Activated CD8-positive, alpha-beta memory T cell treated with anti-CD3 and anti-CD28 coated beads, Interleukin-2, amount 50 U/mL, for 48 hours (primary cell): ENCODE data around the gene SERPINB1.
"Not testable (repeated sequence)": the region's sequence is repeated elsewhere in the genome, so short reads cannot be mapped to it uniquely, and the experiment has no call there.

Experiments used
- DNase-seq: peaks from one replicate; pipeline ENCODE4 v3.0.0-alpha.2; 2020

SERPINB1 gene

DNA sequence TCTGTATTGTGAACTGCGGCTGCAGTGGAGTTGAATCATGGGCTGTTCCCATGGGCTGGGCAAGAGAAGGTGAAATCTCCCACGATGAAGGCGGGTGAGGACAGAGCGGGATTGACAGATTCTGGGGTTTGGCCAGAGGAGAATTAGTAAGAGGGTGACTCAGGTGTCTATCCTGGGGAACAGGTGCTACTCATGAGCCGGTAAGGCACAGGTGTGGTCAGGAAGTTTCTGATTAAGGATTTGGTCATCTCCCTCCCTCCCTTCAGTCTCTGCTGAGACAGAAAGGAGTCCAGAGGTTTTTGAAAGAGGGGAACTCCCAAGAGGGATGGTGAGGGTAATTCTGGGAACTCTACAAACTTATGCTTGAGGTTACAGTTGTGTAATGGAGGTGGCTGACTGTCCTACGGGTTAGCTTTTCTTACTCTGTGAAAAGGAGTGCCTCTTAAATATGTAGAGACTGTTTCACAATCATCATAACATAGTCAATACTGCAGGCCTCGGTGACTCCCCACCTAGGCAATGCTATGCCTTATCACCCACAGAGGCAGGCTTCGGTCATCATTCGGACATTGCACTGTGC, 31.5 kb downstream of the SERPINB1 start:
- no peak for DNase-seq

DNA sequence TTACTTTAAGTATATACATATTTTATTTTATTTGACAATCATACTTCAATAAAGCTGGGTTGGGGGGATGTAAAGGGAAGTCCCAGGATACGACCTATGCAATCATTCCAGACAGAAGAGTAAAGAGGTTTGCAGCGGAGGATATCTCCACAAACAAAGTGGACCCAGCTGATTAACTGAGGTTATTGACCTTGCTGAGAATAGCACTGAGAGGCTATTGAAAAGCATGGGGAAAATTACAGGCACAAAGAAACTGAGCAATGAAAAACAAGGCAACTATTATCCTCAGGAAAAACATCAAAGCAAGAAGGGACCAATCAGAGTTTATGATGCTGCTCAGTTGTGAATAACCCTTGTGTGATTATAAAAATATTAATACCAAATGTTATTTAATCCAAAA, 32.6 kb downstream of the SERPINB1 start:
- DNase-seq, result no peak

DNA sequence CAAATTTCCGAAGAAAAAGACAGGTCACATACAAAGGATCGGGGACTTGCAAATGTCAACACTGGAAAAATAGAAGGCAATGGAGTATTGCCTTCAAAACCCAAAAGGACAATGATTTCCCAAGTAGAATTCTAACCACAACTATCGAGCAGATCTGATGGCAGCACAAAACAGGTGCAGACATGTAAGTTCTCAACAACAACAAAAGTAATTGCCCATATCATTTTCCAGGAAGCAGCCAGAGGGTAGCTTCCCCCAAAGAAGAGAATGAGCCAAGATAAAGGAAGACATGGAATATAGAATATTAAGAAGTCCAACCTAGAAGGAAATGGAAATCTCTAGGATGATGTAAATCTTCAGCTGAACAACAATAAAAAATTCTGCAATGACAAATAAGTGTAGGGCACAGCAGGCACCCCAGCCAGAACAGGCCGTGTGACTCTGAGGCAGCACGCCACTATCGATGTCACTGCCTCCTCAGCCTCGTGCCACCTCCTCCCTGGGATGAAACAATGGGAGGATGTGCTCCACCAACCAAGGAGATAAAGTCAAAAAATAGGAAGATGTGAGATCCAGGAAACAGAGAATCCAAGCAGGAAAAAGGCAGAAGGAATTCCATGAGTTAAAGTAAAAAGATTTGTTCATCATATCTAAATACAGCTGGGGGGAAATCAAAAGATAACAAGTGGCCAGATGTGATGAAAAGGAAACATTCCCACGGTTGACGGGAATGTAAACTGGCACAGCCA, 34.1 kb downstream of the SERPINB1 start:
- DNase-seq, result no peak

DNA sequence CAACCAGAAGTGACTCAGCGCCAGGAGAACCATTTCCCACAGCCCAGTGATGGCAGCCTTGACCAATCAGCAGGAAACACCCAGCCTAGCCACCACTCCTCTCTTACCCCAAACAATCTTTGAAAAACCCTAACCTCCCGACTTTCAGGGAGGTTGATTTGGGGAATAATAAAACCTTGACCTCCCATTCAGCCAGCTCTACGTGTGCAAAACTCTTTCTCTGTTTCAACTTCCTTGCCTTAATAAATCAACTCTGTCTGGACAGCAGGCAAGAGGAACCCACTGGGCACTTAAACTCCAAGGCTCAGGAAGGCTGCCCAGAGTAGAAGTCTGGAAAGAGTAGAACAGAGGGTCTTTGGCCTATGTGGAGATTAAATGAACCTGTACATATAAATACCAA, 35.0 kb downstream of the SERPINB1 start:
- DNase-seq, result no peak

DNA sequence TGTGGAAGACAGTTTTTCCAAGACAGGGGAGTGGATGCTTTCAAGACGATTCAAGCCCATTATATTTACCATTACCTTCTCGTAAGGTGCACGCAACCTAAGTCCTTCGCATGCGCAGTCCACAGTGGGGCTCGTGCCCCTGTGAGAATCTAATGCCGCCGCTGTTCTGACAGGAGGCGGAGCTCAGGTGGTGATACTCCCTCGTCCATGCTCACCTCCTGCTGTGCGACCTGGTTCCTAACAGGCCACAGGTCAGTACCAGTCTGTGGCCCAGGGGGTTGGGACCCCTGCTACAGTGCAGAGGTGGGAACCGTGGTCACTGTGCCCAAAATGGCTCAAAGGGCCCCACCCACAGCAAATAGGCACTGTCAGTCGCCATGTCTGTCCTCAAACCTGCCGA, 36.6 kb downstream of the SERPINB1 start:
- DNase-seq, result no peak

DNA sequence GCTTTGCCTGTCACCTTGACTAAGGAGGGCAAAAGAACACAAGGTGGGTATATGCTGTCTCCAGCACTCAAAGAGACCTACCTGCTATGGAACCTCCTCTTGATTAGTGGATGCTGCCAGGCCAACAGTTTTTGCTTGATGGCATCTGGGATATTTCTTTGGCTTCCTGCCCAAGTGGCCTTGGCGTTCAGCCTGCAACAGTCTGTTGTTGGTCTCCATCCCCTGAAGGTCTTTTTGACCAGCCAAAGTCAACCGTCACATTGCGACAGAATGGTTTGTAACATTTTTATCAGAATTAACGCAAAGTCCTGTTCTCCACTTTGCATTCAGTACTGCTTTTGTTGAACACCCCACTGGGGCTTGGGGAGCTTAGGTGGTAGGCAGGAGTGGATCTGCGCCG, 37.1 kb downstream of the SERPINB1 start:
- DNase-seq, result no peak

DNA sequence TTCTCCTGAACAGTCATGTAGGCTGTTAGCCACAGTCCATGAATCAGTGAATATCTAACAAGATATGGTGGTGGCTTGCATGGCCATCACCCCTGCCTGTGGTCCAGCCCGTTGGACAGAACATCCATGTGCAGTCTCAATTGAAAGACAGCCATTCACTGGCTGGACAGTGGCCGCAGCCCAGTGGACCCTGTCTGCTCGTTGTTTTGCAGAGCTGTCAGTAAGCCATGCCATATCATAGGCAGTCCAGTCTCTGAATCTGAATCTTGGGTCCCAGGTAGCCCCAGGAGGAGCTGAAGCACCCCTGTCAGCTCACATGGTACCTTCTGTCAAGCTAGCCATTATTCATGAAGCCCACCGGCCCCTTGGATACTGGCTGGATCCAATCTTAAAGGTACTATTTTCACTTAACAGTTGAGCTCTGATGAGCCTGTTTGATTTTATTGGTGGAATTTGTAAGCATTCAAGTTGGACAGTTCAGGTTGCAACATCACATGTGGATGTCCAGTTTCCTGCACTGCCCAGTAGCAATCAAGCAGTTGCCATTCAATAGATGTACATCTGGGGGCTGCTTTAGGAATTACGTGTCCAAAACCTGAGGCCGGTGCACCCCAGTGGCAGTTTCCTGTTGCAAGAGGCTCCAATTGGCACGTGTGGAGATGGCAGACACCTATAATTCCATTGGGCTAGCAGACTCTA, 37.8 kb downstream of the SERPINB1 start:
- DNase-seq, result no peak

DNA sequence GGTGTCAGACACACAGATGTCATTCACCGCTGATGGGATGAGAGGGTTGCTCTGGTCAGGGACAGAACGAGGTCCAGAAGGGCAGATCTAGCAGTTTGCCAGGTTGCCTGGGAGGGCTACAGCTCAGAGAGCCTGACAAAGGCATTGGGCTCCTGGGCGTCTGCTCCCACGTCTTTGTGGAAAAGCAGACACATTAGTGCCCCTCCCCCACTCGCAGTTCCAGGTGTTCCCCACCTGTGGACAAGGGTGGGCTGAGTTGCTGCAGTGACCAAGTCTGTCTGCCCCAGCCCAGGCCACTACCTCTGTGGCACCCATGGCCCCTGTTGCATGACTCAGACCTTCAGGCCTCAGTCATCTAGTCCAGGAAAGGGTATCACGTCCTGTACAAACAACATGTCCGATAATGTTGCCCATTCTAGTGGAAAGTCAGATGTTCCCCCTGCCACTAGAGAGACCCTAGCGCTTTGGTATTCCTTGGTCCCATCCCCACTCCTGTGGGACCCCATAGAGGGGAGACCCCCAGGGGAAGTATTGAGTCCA, 39.1 kb downstream of the SERPINB1 start:
- DNase-seq, result no peak

DNA sequence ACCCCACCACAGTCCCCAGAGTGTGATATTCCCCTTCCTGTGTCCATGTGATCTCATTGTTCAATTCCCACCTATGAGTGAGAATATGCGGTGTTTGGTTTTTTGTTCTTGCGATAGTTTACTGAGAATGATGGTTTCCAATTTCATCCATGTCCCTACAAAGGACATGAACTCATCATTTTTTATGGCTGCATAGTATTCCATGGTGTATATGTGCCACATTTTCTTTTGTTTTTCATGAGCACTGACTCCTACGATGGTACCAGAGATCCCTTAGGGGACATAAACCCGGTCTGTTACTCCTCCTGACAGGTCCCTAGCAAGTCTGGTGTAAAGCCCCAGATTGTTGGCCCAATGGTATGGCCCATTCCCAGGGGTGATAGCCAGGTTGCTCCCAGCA, 40.0 kb downstream of the SERPINB1 start:
- not testable (repeated sequence) for DNase-seq

DNA sequence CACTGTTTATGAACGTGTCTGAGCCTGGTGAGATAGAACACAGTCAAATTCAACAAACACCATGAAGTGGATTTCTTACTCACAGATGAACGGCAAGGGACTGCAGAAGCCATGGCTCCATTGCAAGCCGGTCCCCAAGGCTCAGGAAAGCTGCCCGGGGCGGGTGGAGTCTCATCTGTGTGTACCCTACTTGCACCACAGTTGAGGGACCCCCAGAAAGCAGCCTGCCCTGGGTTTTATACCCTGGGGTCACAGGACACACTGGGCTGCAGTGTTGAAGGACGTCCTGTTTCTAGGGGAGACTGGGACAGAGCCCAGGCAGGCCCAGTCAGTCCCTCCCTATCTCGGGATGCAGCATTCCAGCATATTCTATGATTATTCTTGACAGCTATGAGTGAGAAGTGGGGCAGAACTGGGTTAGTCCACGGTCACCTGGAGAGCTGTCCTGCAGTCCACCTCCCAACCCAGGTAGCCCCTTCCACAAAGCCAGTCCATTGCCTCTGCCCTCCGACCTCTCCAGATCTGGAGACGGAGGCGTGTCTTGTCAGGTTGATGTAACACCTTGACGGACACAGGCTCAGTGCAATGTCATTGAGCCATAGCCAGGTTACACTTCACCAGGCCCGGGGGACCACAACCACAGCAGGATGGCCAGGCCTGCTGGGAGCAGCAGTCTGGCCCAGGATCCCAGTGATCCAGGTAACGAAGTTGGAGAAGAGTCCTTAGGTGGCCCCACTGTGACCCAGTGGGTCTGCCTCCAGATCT, 40.9 kb downstream of the SERPINB1 start:
- DNase-seq, result no peak

DNA sequence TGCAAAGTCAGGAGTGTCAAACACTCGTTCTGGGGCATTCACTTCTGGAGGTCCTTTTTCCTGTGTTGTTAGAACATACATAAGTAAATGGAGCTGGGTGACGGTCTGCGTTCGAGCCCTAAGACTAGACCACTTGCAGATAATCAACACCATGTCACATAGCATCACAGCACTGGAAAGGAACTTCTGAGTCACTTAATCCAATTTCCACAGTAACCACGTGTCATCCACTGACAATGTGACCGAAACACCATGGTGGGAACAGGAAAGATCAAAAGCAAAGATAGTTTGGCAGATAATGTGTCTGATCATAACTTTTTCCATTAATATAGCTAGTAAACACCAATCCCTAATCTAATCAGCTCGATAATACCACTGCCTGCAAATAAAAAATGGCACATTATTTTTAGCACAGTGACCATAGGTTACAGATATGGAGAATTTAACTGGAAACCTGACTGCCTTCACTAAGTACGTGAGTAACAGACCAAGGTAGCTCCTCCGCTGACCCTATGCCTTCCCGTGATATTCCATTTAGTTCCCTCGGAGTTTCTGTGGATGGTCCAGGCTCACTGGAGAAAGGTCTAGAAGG, 41.6 kb downstream of the SERPINB1 start:
- DNase-seq, result no peak

DNA sequence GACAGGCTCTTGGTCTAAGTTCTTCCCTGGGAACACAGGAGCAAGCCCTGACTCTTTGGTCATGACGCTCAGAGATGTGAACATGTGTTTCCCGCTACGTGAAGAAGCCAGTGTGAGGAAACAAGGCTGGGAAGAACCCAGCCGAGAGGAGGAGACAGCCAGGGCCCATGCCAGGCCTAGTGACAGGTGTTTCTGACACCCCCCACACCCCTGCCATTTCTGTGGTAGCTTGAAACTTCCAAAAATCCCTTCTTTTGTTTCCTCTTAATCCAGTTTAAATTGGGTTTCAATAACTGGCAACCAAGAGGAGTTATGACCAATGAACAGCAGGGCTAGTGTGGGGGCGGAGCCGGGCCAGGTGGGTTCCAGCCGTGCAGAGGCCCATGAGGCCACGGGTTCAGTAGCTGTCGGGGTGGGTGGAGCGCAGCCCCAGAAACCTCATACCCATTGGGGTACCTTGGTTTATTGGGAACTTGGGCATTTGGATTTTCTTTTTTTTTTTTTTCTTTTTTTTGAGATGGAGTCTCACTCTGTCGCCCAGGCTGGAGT, 43.0 kb downstream of the SERPINB1 start:
- no peak for DNase-seq

DNA sequence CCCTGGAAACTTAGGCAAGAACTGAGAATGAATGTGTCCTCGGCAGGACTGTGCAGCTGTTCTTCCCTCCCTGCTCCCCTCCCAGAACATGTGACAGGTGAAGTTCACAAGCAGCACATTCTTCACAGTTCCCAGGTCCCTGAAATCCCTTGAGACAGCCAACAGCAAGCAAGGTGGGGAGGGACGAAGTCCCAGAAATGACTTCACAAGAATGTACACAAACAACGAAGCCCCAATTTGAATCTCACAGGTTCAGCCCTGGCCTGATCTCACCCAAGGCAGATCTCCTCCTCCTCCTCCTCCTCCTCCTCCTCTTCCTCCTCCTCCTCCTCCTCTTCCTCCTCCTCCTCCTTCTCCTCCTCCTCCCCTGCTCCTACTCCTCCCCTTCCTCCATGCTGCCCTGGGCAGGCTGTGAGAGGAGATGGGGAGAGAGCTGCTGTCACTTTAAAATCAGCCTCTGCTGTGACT, 44.1 kb downstream of the SERPINB1 start:
- DNase-seq, result no peak

DNA sequence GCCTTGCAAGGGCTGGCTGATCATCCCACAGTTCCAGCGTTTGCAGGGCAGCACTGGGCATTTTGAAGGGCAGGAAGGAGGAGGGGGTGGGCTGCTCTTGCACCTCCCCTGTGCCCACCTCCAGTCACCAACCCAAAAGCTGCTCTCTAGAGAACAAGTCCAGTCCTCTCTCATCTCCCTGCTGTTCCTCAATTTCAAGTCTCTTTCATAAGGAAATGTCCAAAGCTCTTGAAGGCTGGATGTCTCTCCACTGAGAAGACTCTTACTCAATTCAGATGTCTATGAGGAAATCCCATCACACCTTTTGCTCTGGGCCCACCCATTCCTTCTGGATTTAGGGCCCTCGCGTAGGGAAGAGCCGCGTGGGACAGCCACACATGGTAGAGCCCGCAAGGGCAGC, 44.8 kb downstream of the SERPINB1 start:
- DNase-seq, result no peak

DNA sequence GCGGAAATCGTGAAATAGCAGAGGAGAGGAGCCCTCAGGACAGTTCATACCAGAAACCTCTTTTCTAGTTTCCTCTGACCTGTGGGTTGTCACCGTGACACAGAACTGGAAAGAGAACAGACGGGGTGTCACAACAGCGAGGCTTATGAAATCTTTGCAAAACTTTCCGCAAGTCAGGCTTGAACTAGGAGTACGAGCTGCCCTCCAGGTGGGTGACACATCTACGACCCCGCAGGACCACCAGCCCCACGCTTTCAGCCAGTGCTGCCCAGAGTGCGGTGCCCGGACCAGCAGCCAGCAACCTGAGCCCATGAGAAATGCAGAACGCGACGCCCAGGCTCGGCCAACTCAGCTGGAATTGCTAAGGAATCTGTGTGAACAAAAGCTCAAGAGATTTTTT, 45.7 kb downstream of the SERPINB1 start:
- no peak for DNase-seq

DNA sequence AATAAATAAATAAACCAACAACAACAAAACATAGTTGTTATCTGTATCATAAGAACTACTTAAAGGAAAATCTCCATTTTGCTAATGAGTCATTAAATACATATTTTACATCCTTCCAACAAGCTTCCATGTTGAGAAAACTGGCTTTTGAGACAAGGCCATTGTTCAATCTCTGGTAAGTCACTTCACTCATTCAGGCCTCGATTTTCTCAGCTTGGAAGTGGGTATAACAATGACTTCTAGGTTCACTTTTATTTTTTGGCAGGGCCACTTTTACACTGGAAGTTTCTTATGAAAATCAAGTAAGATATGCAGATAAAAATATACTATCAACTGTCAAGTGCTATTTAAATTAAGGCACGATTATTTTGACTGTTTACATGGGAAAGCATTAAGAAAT, 46.5 kb downstream of the SERPINB1 start:
- no peak for DNase-seq

DNA sequence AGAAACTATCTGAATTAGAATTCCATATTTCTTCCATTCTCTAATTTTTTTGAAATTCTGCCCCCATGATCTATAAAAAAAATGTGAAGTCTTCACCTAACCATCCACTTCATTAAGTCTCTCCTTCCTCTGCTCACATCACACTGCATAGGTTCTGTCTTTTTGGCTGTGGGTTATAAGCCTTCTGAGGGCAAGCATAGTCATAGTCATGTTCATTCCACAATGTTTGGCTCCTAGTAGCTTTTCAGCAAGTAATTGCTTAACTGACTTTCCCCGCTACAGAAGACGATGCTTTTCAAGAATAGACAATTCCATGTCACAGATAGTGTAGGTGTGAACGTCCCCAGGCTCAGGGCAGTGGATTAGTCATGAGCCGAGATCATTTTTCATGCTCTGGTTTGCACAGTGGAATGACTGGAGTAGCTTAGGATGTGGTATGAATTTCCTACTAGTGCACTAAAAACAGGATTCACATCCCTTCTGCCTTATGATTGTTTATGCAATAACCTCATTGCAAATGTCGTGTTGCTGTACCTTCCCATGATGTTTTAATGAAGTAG, 47.4 kb downstream of the SERPINB1 start:
- no peak for DNase-seq

DNA sequence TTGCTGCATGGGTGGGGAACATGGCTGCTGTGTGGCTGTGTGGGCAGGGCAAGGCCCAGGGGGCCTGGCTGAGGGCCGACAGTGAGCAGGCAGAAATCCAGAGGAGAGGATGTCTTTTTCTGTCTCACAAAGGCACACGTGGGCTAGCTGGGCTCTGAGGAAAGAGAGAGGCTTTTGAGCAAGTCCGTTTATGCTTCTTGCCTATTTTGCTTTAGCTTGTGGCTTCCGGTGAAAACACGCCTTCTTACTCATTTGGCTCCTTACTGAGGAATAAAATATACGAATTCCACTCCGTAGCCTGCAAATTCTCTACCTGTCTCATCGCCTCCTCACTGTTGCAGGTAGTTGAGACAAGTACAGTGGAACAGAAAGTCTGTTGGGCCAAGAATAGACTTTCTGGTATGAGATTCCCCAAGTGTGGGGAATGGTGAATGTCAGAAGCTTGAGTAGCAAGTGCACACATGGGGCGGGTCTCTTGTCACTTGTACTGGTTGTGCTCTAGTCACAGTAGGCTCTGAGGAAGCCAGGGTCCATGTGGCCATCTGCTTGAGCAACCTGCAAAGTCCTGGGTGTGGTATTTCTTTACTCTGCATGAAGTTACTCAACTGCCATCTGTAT, 48.0 kb downstream of the SERPINB1 start:
- no peak for DNase-seq

DNA sequence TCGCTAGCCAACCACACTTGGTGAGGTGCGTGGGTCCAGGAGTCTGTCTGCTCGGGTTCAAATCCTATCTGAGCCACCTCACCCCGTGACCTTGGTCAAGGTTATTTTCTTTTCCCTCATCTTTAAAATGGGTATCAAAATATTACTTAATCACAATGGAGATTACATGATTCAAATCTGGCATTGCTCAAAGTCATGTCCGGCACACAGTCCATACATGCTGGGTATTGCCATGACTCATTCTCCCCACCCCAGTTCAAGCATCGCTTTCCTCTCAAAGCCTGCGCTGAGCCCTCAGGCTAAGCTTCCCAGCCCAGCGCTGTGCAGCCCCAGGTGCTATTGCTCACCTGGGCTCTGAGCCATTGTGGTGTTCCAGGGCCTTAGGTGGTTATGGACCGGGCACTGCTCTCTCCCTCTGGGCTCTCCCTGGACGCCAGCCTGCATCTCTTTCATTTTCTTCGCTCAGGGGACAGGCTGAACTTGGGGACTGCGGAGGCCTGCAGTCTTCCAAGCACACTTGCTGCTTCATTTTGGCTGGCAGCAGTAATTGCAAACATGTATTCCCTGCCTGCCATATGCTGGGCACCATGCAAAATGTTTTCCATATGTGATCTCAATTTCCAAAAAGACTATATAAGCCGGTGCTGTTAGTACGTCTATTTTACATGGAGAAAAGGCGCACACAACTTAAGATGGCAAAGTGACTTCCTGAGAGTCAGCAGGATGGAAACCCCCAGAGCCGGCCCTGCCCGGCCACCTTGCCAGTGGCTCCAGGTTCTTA, 49.1 kb downstream of the SERPINB1 start:
- DNase-seq, result no peak

DNA sequence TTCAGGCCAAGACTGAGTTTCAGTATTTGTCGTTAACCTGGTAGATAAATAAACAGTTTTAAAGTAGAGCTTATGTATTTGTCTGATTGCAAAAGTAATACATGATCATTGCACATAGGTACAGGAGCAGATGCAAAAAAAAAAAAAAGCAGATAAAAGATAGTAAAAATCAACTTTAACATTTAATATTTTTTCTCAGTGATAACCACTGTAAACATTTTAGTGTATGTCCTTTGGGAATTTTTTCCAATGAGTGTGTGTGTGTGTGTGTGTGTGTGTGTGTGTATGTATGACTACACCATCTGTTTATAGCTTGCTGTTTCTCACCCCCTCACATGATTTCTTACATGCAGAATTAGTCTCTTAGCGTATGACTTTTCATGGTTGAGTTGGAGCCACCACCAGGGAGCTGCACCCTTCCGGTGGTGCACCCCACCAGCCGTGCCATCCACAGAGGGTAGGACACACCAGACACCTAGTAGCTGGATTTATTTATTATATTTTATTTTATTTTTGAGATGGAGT, 50.2 kb downstream of the SERPINB1 start:
- DNase-seq, result no peak
